Measurements from ENCODE around the gene ID3.

Gene ID3

DNA sequence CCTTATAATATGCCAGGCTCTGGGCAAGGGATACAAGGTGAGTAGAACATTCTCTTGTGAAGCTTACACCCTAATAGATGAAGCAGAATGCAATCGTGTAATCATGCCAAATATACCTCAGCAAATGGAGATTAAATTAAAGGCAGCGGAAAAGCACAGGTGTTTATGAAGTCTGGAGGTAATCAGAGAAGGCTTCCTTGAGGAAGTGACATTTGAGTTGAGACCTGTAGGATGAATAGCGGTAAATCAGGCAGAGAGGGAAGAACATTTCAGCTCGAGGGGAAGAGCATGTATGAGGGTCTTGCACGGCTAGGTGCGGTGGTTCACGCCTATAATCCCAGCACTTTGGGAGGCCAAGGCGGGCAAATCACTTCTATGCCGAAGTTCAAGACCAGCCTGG is 41.7 kb downstream of the ID3 start:
- H3K9ac ChIP-seq: no peak overlapping the region
- H3K9me3 ChIP-seq (ENCODE audit: control insufficient read depth, low read length): no peaks in the 10 kb centered on the region
- no peaks in the 10 kb centered on the region for H3K4me1 ChIP-seq
- H3K4me3 ChIP-seq (ENCODE audit: low read depth, low read length): no peak overlapping the region
- no peak overlapping the region for H3K27ac ChIP-seq
- TF ChIP-seq, protein P1, sequence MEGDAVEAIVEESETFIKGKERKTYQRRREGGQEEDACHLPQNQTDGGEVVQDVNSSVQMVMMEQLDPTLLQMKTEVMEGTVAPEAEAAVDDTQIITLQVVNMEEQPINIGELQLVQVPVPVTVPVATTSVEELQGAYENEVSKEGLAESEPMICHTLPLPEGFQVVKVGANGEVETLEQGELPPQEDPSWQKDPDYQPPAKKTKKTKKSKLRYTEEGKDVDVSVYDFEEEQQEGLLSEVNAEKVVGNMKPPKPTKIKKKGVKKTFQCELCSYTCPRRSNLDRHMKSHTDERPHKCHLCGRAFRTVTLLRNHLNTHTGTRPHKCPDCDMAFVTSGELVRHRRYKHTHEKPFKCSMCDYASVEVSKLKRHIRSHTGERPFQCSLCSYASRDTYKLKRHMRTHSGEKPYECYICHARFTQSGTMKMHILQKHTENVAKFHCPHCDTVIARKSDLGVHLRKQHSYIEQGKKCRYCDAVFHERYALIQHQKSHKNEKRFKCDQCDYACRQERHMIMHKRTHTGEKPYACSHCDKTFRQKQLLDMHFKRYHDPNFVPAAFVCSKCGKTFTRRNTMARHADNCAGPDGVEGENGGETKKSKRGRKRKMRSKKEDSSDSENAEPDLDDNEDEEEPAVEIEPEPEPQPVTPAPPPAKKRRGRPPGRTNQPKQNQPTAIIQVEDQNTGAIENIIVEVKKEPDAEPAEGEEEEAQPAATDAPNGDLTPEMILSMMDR (IDR thresholded peaks at IDR 0.05): no peak
- no peak overlapping the region for H3K4me2 ChIP-seq (ENCODE audit: low read length)
- H3K27me3 ChIP-seq (ENCODE audit: control insufficient read depth, insufficient read depth, low read length): no peaks in the 10 kb centered on the region
- no peaks in the 10 kb centered on the region for H3K79me2 ChIP-seq
- H2AFZ ChIP-seq: no peak overlapping the region
- H3K36me3 ChIP-seq (ENCODE audit: control insufficient read depth, insufficient read depth, low read length): no peaks in the 10 kb centered on the region

DNA sequence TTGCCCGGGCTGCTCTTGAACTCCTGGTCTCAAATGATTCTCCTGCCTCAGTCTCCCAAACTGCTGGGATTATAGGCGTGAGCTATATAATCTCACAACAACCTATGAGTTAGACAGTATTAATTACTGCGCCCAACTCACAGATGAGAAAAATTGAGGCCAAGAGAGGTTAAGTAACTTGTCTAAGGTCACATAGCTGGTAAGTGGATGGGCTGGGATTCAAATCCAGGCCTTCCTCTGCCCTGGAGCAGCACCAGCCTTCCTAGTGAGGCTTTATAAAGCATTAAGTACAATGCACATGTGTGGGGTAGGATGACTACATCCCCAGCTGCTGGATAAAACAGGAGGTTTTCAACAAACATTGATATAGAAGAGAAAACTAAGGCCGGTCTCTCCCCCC is 43.4 kb downstream of the ID3 start:
- no peak overlapping the region for H2AFZ ChIP-seq
- H3K9me3 ChIP-seq (ENCODE audit: control insufficient read depth, low read length): no peaks in the 10 kb centered on the region
- no peak overlapping the region for H3K27ac ChIP-seq
- H3K4me1 ChIP-seq: no peaks in the 10 kb centered on the region
- H3K36me3 ChIP-seq (ENCODE audit: control insufficient read depth, insufficient read depth, low read length): no peaks in the 10 kb centered on the region
- H3K9ac ChIP-seq: no peak overlapping the region
- TF ChIP-seq, protein P1 (IDR thresholded peaks at IDR 0.05): no peak
- no peaks in the 10 kb centered on the region for H3K27me3 ChIP-seq (ENCODE audit: control insufficient read depth, insufficient read depth, low read length)
- no peak overlapping the region for H3K4me3 ChIP-seq (ENCODE audit: low read depth, low read length)
- no peaks in the 10 kb centered on the region for H3K79me2 ChIP-seq
- H3K4me2 ChIP-seq (ENCODE audit: low read length): no peak overlapping the region

DNA sequence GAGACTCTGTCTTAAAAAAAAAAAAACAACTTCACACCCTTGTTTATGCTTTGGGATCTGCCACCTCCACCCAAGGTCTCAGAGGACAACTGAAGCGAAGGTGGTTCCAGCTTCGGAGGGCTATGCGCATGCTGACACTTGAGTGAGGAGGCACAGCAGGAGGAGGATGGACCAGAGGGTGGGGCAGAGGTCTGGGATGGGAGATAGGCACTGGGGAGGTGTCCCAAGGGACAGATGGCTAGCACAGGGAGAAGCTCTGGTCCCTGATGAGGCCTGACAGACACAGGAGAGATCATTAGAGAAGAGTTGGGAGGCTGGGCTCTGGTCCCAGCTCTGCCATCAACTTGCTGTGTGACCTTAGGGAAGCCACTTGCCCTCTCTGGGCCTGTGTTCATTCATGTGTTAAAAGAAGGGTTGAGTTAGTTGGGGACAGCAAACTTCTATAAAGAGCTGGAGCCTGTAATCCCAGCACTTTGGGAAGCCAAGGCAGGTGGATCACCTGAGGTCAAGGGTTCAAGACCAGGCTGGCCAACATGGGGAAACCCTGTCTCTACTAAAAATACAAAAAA is 45.1 kb downstream of the ID3 start:
- Histone ChIP-seq H2AFZ (no peak overlapping the region), H3K9ac (no peak overlapping the region), H3K4me1 (no peaks in the 10 kb centered on the region), H3K79me2 (no peaks in the 10 kb centered on the region), H3K9me3 (ENCODE audit: control insufficient read depth, low read length) (no peaks in the 10 kb centered on the region), H3K4me2 (ENCODE audit: low read length) (no peak overlapping the region), H3K27me3 (ENCODE audit: control insufficient read depth, insufficient read depth, low read length) (no peaks in the 10 kb centered on the region), H3K4me3 (ENCODE audit: low read depth, low read length) (no peak overlapping the region), H3K27ac (no peak overlapping the region), H3K36me3 (ENCODE audit: control insufficient read depth, insufficient read depth, low read length) (no peaks in the 10 kb centered on the region)
- TF ChIP-seq, protein P1 (IDR thresholded peaks at IDR 0.05): no peak

DNA sequence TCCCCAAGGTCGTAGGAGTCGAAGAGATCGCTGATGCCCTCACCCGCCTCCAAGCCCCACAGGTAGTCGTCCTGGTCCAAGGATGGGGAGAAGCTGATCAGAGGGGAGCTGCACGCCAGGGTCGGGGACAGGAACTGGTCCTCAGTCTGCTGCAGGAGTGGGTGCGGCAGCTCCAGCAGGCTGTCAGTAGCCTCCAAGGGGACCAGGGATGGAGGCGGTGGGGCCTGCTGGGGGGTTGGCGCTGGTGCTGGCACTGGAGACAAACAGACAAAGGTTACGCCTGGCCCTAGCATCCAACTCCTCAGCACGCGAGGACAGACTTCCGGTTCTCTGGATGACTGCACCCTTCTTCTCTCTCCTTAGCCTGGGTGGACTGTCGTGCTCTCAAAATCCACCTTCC is 49.4 kb downstream of the ID3 start:
- H3K4me1 ChIP-seq: no peaks in the 10 kb centered on the region
- H3K9me3 ChIP-seq (ENCODE audit: control insufficient read depth, low read length): no peaks in the 10 kb centered on the region
- H3K79me2 ChIP-seq: no peaks in the 10 kb centered on the region
- H3K36me3 ChIP-seq (ENCODE audit: control insufficient read depth, insufficient read depth, low read length): no peaks in the 10 kb centered on the region
- no peaks in the 10 kb centered on the region for H3K27me3 ChIP-seq (ENCODE audit: control insufficient read depth, insufficient read depth, low read length)
- H3K4me3 ChIP-seq (ENCODE audit: low read depth, low read length): no peak overlapping the region
- H2AFZ ChIP-seq: no peak overlapping the region
- TF ChIP-seq, protein P1 (IDR thresholded peaks at IDR 0.05): no peak
- H3K4me2 ChIP-seq (ENCODE audit: low read length): no peak overlapping the region
- H3K27ac ChIP-seq: no peak overlapping the region
- no peak overlapping the region for H3K9ac ChIP-seq
